Liver (tissue), 9 donors: Measurements from ENCODE around the gene AKAP13. TPM values are rescaled to one million over a fixed set of nuclear protein-coding genes. Genes with fewer than 3 reads are reported as not detected.

ENCODE experiments used
- DNase-seq: peaks from one replicate; pipeline ENCODE4 v3.0.0-alpha.2; 2017; ENCODE audit warnings: low spot score
- H3K27ac ChIP-seq, 2 donors: one replicate each; pipeline ENCODE4 v1.7.0; 2013; ENCODE audit warnings: inconsistent platforms in 2 of 2, low read length in 2 of 2, control low read depth in 1 of 2, low read depth in 1 of 2, mild to moderate bottlenecking in 1 of 2
- H3K27me3 ChIP-seq, 4 donors: one replicate each; pipeline versions ENCODE4 v1.6.1 to v1.7.0; 2013; ENCODE audit warnings: low read length in 3 of 4, inconsistent platforms in 1 of 4, mild to moderate bottlenecking in 1 of 4, moderate library complexity in 1 of 4; ENCODE audit not compliant: control insufficient read depth in 4 of 4, insufficient read depth in 4 of 4
- H3K36me3 ChIP-seq, 4 donors: one replicate each; pipeline versions ENCODE4 v1.6.1 to v1.7.0; 2013; ENCODE audit warnings: low read length in 3 of 4, mild to moderate bottlenecking in 3 of 4, low read depth in 1 of 4, moderate library complexity in 1 of 4; ENCODE audit not compliant: control insufficient read depth in 4 of 4, insufficient read depth in 3 of 4
- H3K4me1 ChIP-seq, 4 donors: one replicate each; pipeline versions ENCODE4 v1.6.1 to v1.7.0; 2013; ENCODE audit warnings: low read length in 3 of 4, mild to moderate bottlenecking in 3 of 4, moderate library complexity in 1 of 4; ENCODE audit not compliant: control insufficient read depth in 4 of 4, insufficient read depth in 4 of 4
- H3K4me3 ChIP-seq, 3 donors: one replicate each; pipeline versions ENCODE4 v1.6.1 to v1.7.0; 2013; ENCODE audit warnings: low read length in 3 of 3, control low read depth in 1 of 3, low read depth in 1 of 3, mild to moderate bottlenecking in 1 of 3
- H3K9ac ChIP-seq, 2 donors: one replicate each; pipeline ENCODE4 v1.7.0; 2013; ENCODE audit warnings: low read length in 2 of 2, mild to moderate bottlenecking in 2 of 2, moderate library complexity in 2 of 2, control low read depth in 1 of 2, low read depth in 1 of 2
- H3K9me3 ChIP-seq, 4 donors: one replicate each; pipeline versions ENCODE4 v1.6.1 to v1.7.0; 2013; ENCODE audit warnings: low read length in 3 of 4; ENCODE audit not compliant: control insufficient read depth in 4 of 4
- EGR1 ChIP-seq, 2 donors: IDR thresholded peaks; 2 replicates each; pipeline ENCODE4 v1.6.1; 2016 to 2018; ENCODE audit warnings: antibody characterized with exemption in 2 of 2, low read depth in 2 of 2
- GABPA ChIP-seq, 2 donors: IDR thresholded peaks in 1 of 2; conservative IDR thresholded peaks in 1 of 2; 2 replicates each; pipeline ENCODE4 v1.6.1; 2016; ENCODE audit warnings: antibody characterized with exemption in 2 of 2, mild to moderate bottlenecking in 1 of 2, moderate library complexity in 1 of 2
- HNF4A ChIP-seq, 2 donors: conservative IDR thresholded peaks; 2 replicates each; pipeline ENCODE4 v1.6.1; 2016; ENCODE audit warnings: antibody characterized with exemption in 2 of 2, mild to moderate bottlenecking in 2 of 2
- HNF4G ChIP-seq: IDR thresholded peaks from 2 replicates; pipeline ENCODE4 v1.6.1; 2016; ENCODE audit warnings: antibody characterized with exemption
- JUND ChIP-seq, 2 donors: IDR thresholded peaks; 2 replicates each; pipeline ENCODE4 v1.6.1; 2016; ENCODE audit warnings: antibody characterized with exemption in 2 of 2
- RAD21 ChIP-seq, 2 donors: IDR thresholded peaks; 2 replicates each; pipeline ENCODE4 v1.6.1; 2016; ENCODE audit warnings: antibody characterized with exemption in 2 of 2, mild to moderate bottlenecking in 2 of 2
- RXRA ChIP-seq, 2 donors: IDR thresholded peaks; 2 replicates each; pipeline ENCODE4 v1.6.1; 2017 to 2018; ENCODE audit warnings: antibody characterized with exemption in 2 of 2, mild to moderate bottlenecking in 1 of 2
- SP1 ChIP-seq: IDR thresholded peaks from 2 replicates; pipeline ENCODE4 v1.6.1; 2018; ENCODE audit warnings: antibody characterized with exemption, mild to moderate bottlenecking
- TAF1 ChIP-seq: conservative IDR thresholded peaks from 2 replicates; pipeline ENCODE4 v1.6.1; 2016; ENCODE audit warnings: antibody characterized with exemption, mild to moderate bottlenecking
- YY1 ChIP-seq: IDR thresholded peaks from 2 replicates; pipeline ENCODE4 v1.6.1; 2016; ENCODE audit warnings: antibody characterized with exemption, mild to moderate bottlenecking
- WGBS: extraction: QIAGEN DNeasy Blood & Tissue Kit; methylation state at CpG from one replicate; pipeline ENCODE4 v1.1.7; 2013; 5-methylcytosine and 5-hydroxymethylcytosine counted together
- polyA plus RNA-seq, 2 donors: library from polyadenylated mRNA; stranded (reverse) in 1 of 2; unstranded in 1 of 2; fragments of 200-250 nt in 1 of 2; fragments of >200 nt in 1 of 2; fragmentation: Nextera tagmentation in 1 of 2; extraction: Ambion mirVana in 1 of 2; gene quantifications; one replicate each; pipeline versions ENCODE4 v1.2.1 to v1.2.3, GENCODE V29; 2013 to 2015
- total RNA-seq, 2 donors: library from RNA; depleted of rRNA; stranded (reverse); fragments of >200 nt; gene quantifications; one replicate each; pipeline ENCODE4 v1.2.3, GENCODE V29; 2014
- TF ChIP-seq, protein P1 (sequence below): fragments of 150-350 bp; IDR thresholded peaks from 2 replicates; pipeline ENCODE4 v1.5.1; 2017; ENCODE audit warnings: improper control_type of control experiment, low read depth, low read length; ENCODE audit not compliant: missing input control
- TF ChIP-seq, protein P2 (sequence below): IDR thresholded peaks from 2 replicates; pipeline ENCODE4 v1.6.1; 2016; ENCODE audit warnings: antibody characterized with exemption
- TF ChIP-seq, protein P3 (sequence below): IDR thresholded peaks from 2 replicates; pipeline ENCODE4 v1.6.1; 2016; ENCODE audit warnings: antibody characterized with exemption, mild to moderate bottlenecking
- donor health status: healthy.
- donor health status: healthy.
- donor health status: healthy.
- donor health status: healthy.
- donor health status: healthy.

AKAP13 gene
- total and polyA plus RNA-seq, 4 donors = 18.6 to 92.3 (median 37.4) TPM

DNA sequence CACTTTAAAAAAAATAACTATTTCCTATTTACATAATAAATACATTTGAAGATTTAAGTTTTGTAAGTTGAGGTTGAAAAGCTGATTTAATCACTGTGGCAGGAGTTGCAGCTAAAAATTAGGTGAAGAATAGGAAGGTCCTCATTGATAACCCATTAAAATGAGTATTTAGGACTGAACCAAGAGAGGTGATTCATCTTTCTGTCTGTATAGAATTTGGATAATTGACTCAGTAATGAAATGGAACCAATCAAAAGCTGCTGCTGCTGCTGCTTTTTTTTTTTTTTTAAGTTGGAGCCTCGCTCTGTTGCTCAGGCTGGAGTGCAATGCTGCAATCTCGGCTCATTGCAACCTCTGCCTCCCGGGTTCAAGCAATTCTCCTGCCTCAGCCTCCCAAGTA is 223.8 kb downstream of the AKAP13 start:
- Histone ChIP-seq H3K4me3 (no peak overlapping the region), H3K9ac (no peak overlapping the region), H3K9me3 (no peaks in the 10 kb centered on the region), H3K4me1 (peaks cover 0 to 7% (median 0%) of the 10 kb centered on the region in 4 donors), H3K27me3 (no peaks in the 10 kb centered on the region), H3K27ac (no peak overlapping the region), H3K36me3 (peaks cover 0 to 9% (median 4%) of the 10 kb centered on the region in 4 donors)
- DNase-seq = no peak
- TF ChIP-seq, protein P1, sequence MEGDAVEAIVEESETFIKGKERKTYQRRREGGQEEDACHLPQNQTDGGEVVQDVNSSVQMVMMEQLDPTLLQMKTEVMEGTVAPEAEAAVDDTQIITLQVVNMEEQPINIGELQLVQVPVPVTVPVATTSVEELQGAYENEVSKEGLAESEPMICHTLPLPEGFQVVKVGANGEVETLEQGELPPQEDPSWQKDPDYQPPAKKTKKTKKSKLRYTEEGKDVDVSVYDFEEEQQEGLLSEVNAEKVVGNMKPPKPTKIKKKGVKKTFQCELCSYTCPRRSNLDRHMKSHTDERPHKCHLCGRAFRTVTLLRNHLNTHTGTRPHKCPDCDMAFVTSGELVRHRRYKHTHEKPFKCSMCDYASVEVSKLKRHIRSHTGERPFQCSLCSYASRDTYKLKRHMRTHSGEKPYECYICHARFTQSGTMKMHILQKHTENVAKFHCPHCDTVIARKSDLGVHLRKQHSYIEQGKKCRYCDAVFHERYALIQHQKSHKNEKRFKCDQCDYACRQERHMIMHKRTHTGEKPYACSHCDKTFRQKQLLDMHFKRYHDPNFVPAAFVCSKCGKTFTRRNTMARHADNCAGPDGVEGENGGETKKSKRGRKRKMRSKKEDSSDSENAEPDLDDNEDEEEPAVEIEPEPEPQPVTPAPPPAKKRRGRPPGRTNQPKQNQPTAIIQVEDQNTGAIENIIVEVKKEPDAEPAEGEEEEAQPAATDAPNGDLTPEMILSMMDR = no peak
- TF ChIP-seq GABPA (IDR thresholded peaks at IDR 0.05 in 1 of 2, conservative IDR thresholded peaks at IDR 0.05 in 1 of 2) (no peak), RAD21 (IDR thresholded peaks at IDR 0.05) (no peak), SP1 (no peak), YY1 (no peak), RXRA (IDR thresholded peaks at IDR 0.05) (no peak), HNF4G (no peak), HNF4A (conservative IDR thresholded peaks at IDR 0.05) (no peak), TAF1 (no peak)
- TF ChIP-seq, protein P2, sequence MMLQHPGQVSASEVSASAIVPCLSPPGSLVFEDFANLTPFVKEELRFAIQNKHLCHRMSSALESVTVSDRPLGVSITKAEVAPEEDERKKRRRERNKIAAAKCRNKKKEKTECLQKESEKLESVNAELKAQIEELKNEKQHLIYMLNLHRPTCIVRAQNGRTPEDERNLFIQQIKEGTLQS = no peak
- TF ChIP-seq, protein P3, sequence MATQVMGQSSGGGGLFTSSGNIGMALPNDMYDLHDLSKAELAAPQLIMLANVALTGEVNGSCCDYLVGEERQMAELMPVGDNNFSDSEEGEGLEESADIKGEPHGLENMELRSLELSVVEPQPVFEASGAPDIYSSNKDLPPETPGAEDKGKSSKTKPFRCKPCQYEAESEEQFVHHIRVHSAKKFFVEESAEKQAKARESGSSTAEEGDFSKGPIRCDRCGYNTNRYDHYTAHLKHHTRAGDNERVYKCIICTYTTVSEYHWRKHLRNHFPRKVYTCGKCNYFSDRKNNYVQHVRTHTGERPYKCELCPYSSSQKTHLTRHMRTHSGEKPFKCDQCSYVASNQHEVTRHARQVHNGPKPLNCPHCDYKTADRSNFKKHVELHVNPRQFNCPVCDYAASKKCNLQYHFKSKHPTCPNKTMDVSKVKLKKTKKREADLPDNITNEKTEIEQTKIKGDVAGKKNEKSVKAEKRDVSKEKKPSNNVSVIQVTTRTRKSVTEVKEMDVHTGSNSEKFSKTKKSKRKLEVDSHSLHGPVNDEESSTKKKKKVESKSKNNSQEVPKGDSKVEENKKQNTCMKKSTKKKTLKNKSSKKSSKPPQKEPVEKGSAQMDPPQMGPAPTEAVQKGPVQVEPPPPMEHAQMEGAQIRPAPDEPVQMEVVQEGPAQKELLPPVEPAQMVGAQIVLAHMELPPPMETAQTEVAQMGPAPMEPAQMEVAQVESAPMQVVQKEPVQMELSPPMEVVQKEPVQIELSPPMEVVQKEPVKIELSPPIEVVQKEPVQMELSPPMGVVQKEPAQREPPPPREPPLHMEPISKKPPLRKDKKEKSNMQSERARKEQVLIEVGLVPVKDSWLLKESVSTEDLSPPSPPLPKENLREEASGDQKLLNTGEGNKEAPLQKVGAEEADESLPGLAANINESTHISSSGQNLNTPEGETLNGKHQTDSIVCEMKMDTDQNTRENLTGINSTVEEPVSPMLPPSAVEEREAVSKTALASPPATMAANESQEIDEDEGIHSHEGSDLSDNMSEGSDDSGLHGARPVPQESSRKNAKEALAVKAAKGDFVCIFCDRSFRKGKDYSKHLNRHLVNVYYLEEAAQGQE = no peak
- 95% methylated on average over 3 of the region's 3 CpGs for WGBS

DNA sequence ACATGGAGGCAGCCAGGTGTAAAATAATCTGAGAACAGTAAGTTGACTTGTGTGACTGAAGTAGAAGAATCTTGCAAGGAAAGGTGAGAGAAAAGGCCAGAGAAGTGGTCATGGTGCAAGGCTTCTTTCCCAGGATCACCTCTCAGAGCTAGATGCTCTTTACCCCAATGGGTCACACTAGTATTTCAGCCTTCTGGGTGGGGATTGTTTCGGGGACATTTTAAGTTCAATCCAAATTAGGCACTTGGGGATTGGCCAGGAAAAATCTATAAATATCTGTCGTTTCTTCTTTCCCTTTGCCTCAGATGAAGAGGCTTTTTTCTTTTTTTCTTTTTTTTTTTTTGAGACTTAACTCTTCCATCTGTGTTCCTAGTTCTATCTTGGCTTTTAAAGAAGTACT is 226.3 kb downstream of the AKAP13 start:
- Histone ChIP-seq H3K9me3 (no peaks in the 10 kb centered on the region), H3K9ac (no peak overlapping the region), H3K36me3 (peaks cover 2 to 13% (median 6%) of the 10 kb centered on the region in 4 donors), H3K27me3 (no peaks in the 10 kb centered on the region), H3K4me3 (no peak overlapping the region), H3K4me1 (peaks cover 0 to 7% (median 0%) of the 10 kb centered on the region in 4 donors), H3K27ac (no peak overlapping the region)
- WGBS = 43% methylated on average over 2 of the region's 2 CpGs
- TF ChIP-seq TAF1 (no peak), SP1 (no peak), EGR1 (IDR thresholded peaks at IDR 0.05; ENCODE audit: low read depth in 2 of 2) (no peak), JUND (IDR thresholded peaks at IDR 0.05) (no peak), HNF4G (no peak)
- TF ChIP-seq, protein P3 = no peak
- TF ChIP-seq, protein P2 = no peak
- no peak for DNase-seq
